A673 (cell line): ENCODE measurements around the gene ELL. TPM values are rescaled to one million over a fixed set of nuclear protein-coding genes. Genes with fewer than 3 reads are reported as not detected.

Experiments
- BruUV-seq: library from RNA; stranded (reverse); fragments of 400-500 nt; replicated peaks from 2 replicates; lab custom pipeline; 2021; lab: Mats Ljungman, UMichigan
- CTCF ChIA-PET: fragments of 300-600 bp; sonication (Branson Sonifier 250); formaldehyde crosslinking; loops from one replicate; lab custom pipeline; 2022; ENCODE audit warnings: antibody characterized with exemption; lab: Charles Lee
- POLR2A ChIA-PET: fragments of 300-600 bp; sonication (Branson Sonifier 250); formaldehyde crosslinking; loops from one replicate; lab custom pipeline; 2022; ENCODE audit warnings: antibody characterized with exemption; ENCODE audit not compliant: low non-redundant PET; lab: Charles Lee
- DNase-seq: peaks from one replicate; pipeline ENCODE4 v3.0.0-alpha.2; 2015; ENCODE audit warnings: low spot score
- H3K27ac ChIP-seq: fragments of 200-600 bp; sonication (generic); 2 replicates; pipeline ENCODE4 v1.5.1; 2016; ENCODE audit warnings: mixed run types, low read depth, mild to moderate bottlenecking, mixed read lengths, antibody characterized with exemption, low read length; ENCODE audit not compliant: poor library complexity, severe bottlenecking
- H3K27me3 ChIP-seq: fragments of 200-600 bp; sonication (generic); replicated peaks from 2 replicates; pipeline ENCODE4 v1.6.1; 2017; ENCODE audit warnings: mixed run types, low read depth, mild to moderate bottlenecking, mixed read lengths, antibody characterized with exemption, low read length; ENCODE audit not compliant: insufficient read depth, poor library complexity
- H3K36me3 ChIP-seq: fragments of 200-600 bp; sonication (generic); 2 replicates; pipeline ENCODE4 v1.6.1; 2016; ENCODE audit warnings: mixed run types, mild to moderate bottlenecking, mixed read lengths, antibody characterized with exemption, low read length; ENCODE audit not compliant: insufficient read depth, poor library complexity, severe bottlenecking
- H3K4me1 ChIP-seq: fragments of 200-600 bp; sonication (generic); 2 replicates; pipeline ENCODE4 v1.6.1; 2017; ENCODE audit warnings: mixed run types, mild to moderate bottlenecking, mixed read lengths, antibody characterized with exemption, low read length; ENCODE audit not compliant: insufficient read depth, poor library complexity, severe bottlenecking
- H3K4me3 ChIP-seq: fragments of 200-600 bp; sonication (generic); 2 replicates; pipeline ENCODE4 v1.5.1; 2016; ENCODE audit warnings: low read depth, mixed run types, mild to moderate bottlenecking, mixed read lengths, low read length; ENCODE audit not compliant: poor library complexity, severe bottlenecking
- H3K9me3 ChIP-seq: fragments of 200-600 bp; sonication (generic); 2 replicates; pipeline ENCODE4 v1.6.1; 2016; ENCODE audit warnings: mixed run types, low read depth, mild to moderate bottlenecking, mixed read lengths, antibody characterized with exemption, low read length; ENCODE audit not compliant: poor library complexity, severe bottlenecking
- CTCF ChIP-seq: fragments of 300-800, 200-600 bp; sonication (generic); conservative IDR thresholded peaks from 2 replicates; pipeline ENCODE4 v1.5.1; 2017; ENCODE audit warnings: low read depth, mild to moderate bottlenecking, antibody characterized with exemption, low read length, moderate library complexity, mixed read lengths
- EZH2 ChIP-seq: fragments of 200-600 bp; sonication (generic); IDR thresholded peaks from 2 replicates; pipeline ENCODE4 v1.6.1; 2017; ENCODE audit warnings: borderline replicate concordance, low read depth, mild to moderate bottlenecking, mixed read lengths, antibody characterized with exemption, low read length; ENCODE audit not compliant: poor library complexity, severe bottlenecking
- intact Hi-C: fragments of 100-400 bp; cut with micrococcal nuclease; formaldehyde crosslinking; loops from one replicate; pipeline ENCODE4 v1.10.0; 2022; ENCODE audit not compliant: unreplicated experiment
- total RNA-seq: library from RNA; stranded (reverse); gene quantifications from 2 replicates; pipeline ENCODE4 v1.2.3, GENCODE V29; 2021

The ELL gene
- total RNA-seq, 1 experiment from 2014 or later: 16.4 TPM

- peaks cover 14% of the 10 kb centered on the region for H3K36me3 ChIP-seq
- peaks cover 88% of the 10 kb centered on the region for H3K4me1 ChIP-seq
- H3K4me3 ChIP-seq: no peak overlapping the region
- TF ChIP-seq CTCF: no peak
- TF ChIP-seq EZH2: no peak
- ChIA-PET POLR2A (no interaction called here), CTCF (no interaction called here)
- intact Hi-C loops: no loop called here
- BruUV-seq: no TSS peak
- no peaks in the 10 kb centered on the region for H3K27me3 ChIP-seq
- no peak for DNase-seq
- no peaks in the 10 kb centered on the region for H3K9me3 ChIP-seq
- peak overlapping the region; percentile 56 for H3K27ac ChIP-seq
Measured at GRCh38 chr19:18427743-18428113, 94.1 kb downstream of the ELL start.

- CTCF ChIA-PET: no interaction called here
- Histone ChIP-seq H3K27me3 (no peaks in the 10 kb centered on the region), H3K36me3 (peaks cover 13% of the 10 kb centered on the region), H3K4me3 (no peak overlapping the region), H3K9me3 (no peaks in the 10 kb centered on the region), H3K27ac (peak overlapping the region; percentile 56), H3K4me1 (peaks cover 89% of the 10 kb centered on the region)
- no TSS peak for BruUV-seq
- POLR2A ChIA-PET: no interaction called here
- DNase-seq: no peak
- no peak for TF ChIP-seq CTCF
- no peak for TF ChIP-seq EZH2
- intact Hi-C loops: no loop called here
Measured at GRCh38 chr19:18427080-18427742, 94.7 kb downstream of the ELL start.

GRCh38 chr19:18426416-18426767 lies 95.5 kb downstream of the ELL start:
- H3K27ac ChIP-seq: peak overlapping the region; percentile 56

More at GRCh38 chr19:18426416-18426767, 95.5 kb downstream of the ELL start:
- Histone ChIP-seq H3K27me3 (no peaks in the 10 kb centered on the region), H3K4me1 (peaks cover 89% of the 10 kb centered on the region), H3K9me3 (no peaks in the 10 kb centered on the region), H3K36me3 (peaks cover 10% of the 10 kb centered on the region), H3K4me3 (no peak overlapping the region)
- POLR2A ChIA-PET: no interaction called here
- TF ChIP-seq EZH2 (no peak), CTCF (no peak)
- no peak for DNase-seq
- CTCF ChIA-PET: no interaction called here
- intact Hi-C loops: no loop called here
- no TSS peak for BruUV-seq
